Measurements from ENCODE around the gene LRRK1.

GRCh38 chr15:100948430-100948762 is 29.2 kb downstream of the LRRK1 start:
- TF ChIP-seq CTCF (IDR thresholded peaks at IDR 0.05), result no peak
- no peak for TF ChIP-seq POLR2A (IDR thresholded peaks at IDR 0.05)
- TF ChIP-seq EP300 (IDR thresholded peaks at IDR 0.05), result no peak
- no peak for TF ChIP-seq POLR2AphosphoS5 (IDR thresholded peaks at IDR 0.05)

All from gastroesophageal sphincter (tissue), 3 donors.